Glomerular visceral epithelial cell (primary cell): ENCODE data around the gene C9.
"Not testable (repeated sequence)": the region's sequence is repeated elsewhere in the genome, so short reads cannot be mapped to it uniquely, and the experiment has no call there.

Source experiments
- DNase-seq: peaks from one replicate; pipeline ENCODE4 v3.0.0-alpha.2; 2016; ENCODE audit errors: extremely low spot score

Gene C9

DNA sequence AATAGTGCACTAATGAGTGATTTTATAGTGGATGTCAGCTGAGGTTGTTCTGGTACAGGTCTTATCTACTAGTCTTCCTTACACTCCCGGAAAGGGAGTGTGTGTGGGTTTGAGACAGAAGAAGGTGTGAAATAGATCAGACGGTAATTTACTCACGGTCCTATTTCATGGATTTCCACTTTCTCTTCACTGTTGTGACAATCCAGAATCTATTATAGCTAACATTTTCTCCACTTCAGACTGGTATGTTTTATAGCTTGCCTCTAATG lies 7.0 kb upstream of the C9 start:
- DNase-seq, result no peak

DNA sequence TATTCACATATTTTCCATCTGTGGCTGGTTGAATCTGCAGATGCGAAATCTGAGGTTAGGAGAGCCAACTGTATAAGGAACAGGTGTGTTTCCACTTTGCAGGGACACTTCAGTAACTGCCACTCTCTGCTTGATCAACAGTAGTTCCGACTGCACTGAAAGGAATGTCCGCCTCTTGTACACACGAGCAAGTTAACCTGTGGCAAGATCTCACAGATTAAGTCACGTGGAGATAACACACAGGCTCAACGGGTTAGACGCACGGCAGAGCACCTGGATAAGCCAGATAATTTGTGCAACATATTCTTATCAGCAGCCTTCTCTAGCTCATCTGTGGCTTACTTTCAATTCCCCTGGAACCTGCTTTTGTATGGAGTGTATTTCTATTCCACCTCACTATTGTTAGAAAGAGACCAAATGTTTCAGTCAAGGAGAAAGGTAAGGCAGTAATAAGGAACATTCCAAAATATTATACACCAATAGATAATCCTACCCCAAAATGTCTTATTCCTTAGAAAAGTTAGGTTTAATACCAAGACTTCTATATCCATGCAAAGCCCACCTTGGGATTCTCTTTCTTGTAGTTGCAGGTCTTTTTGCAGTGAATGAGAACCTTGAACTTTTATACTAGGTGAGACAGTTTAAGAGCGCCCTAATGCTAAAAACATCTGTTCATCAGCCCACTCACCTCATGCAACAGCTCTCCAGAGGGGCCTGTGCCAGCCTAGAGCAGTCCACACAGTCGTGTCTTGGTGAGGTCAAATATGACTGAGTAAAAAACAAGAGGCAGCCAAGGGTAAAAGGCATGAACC lies 6.5 kb upstream of the C9 start:
- DNase-seq, result no peak

DNA sequence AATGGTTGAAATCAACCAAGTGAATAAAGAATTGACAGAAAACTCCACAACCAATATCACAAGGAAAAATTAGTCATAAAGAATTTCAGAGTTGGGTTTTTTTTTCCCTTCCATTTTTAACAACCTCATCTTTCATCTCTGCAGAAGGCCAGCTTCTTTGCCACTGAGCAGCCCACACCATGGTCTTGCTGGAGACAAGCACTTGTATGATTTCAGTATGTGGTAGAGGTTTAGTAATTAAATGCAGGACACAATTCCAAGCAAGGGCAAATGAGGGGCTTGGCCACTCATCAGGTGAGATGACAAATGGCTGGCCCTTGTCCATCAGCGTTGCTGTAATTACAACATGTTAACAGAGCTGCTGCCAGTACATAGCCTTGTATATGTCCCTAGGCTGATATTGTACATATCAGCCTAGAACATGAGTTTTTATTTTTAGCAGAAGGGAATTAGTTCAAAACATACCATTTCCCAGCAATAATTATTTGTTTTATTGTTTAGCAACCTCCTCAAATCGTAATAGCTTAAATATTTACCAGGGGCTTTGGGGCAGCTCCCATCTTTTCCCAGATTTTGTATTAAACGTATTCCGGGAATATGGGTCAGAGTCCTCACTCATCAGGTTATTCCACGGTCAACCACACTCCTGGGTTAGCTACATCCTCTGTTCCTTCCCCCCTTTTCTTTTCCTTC lies 5.0 kb upstream of the C9 start:
- no peak for DNase-seq

DNA sequence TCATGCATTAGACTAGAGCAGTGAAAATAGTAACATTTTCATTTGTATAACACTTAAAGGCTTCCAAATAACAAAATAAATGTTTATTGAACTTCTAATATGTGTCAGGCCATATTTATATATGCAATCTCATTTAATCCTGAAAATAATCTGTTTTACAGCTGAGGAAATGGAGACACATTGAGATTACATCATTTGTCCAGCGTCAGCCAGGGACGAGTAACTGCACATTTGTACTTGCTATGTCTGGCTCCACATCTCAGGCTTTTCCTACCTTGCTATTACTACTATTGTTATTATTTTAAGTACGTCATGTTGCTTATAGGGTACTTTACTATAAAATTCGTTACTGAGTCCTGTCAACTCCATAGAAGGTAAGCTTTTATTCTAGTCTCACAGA lies 3.8 kb upstream of the C9 start:
- no peak for DNase-seq

DNA sequence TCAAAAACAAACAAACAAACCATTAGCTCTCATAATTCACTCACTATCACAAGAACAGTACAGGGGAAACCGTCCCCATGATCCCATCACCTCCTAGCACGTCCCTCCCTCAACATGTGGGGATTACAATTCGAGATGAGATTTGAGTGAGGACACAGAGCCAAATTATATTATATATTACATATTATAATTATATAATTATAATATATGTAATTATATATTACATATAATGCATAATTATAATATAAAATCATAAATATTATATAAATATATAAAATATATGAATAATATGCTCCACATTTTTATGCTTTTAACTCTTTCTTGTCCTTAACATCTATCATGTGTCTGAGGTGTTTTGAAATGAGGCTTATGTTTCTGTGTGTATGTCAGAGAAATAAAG lies 3.4 kb upstream of the C9 start:
- DNase-seq, result no peak

DNA sequence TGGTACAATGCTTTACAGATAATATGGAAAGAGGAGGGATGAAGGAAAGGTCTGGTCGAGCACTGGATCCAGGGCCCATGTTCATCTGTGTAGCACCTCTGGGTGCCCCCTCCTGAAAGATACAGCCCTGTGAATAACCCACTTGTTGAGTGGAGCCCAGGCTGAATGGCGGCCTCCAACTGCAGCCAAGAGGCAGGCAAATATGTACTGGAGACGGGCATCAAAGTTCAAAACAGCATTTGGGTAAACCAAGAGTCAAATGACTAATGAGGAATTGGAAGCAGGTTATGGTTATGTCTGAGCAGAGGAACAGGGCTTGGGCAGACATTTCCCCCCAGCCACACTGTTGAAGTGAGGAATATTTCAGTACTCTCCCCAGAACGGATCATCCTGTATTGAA lies 1.1 kb downstream of the C9 start:
- no peak for DNase-seq

DNA sequence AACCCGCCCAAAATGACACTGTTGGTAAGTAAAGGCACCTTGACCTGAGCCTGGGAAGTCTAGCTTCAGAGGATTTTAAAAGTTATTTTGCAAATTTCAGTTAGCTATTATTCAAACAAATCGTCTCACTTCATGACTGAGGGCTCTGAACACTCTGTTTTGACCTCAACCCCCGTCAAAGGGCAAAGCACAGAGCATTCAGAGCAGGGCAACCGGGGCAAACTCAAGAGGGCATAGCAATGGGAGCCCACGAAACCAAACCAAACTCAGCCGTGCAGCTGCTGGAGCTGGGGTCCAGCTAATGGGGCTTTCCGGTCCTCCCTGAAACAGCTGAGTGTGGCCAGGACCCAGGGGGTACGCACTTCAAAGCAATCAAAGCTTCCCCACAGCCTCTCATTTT lies 1.6 kb downstream of the C9 start:
- no peak for DNase-seq

DNA sequence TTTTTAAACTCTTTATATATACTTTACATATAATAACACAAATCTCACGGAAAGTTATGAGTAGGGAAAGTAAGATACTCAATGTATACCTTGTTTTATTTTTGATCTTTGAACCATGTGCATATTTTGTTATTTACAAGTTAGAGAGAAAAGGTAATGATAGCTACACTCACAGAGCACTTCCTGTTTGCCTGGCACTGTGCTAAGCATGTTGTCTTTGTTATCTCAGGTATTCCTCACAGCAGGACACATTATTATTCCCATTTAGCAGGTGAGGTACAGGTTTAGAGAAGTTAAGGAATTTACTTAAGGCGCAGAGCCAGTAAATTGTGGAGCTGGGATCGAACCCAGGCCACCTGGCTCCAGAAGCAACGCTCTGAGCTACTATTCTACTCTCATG lies 3.0 kb downstream of the C9 start:
- DNase-seq, result no peak

DNA sequence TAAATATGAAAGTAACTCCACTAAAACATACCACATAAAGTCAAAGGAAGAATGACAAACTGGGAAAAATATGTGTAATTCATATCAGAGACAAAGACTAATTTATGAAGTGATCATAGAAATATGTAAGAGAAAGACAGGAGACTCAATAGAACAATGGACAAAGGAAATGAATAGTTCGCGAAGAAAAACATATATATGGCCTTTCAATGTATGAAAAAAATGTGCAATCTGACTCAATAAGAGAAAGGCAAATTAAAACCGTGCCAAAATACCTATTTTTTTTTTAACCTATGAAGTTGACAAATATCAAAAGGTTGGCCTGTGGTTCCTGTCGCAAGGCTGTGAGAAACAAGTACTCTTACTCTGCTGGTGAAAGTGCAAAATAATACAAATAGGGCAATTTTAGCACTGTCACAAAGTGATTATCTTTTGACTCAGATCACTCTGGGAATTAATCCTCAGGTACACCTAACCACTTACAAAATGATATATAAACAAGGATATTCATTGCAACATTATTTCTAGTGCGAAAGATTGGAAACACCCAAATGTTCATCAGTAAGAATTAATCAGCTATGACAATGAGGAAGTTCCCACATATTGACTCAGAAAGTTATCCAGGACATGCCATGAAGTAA lies 3.7 kb downstream of the C9 start:
- DNase-seq, result no peak

DNA sequence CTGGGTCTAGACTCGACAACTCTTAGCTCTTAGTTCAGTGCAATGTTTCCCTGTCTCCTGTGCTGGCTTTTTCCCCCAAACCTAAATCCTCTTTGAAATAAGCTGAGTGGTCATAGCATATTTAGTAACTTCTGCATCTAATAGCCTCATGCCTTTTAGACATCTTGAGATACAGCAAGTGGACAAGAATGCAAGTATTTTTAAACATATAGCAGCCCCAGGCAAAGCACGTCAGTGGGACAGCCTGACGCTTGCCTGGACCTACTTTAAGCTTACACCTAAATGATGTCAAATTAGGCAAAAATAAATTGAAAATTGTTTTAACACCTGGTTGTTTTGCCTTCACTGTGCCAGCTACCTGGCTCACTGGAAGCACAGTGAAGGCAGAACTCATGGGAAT lies 8.0 kb downstream of the C9 start:
- no peak for DNase-seq

DNA sequence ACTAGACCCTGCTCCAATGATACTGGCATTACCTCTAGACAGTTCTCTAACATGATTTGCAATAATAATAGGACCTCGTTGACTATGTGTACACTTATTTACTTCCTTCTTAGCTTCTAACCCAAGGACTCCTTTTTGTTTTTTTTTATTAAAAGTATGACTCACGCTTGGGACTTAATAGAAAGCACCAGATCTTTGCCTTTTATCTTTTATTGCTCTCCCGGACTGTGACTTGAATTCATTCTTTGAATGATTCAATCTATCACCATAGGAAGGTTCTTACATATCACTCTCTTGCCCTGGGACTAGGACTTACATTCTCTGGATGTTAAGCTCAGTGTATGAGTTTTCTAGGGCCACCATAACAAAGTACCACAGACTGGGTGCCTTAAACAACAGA lies 9.0 kb downstream of the C9 start:
- no peak for DNase-seq

DNA sequence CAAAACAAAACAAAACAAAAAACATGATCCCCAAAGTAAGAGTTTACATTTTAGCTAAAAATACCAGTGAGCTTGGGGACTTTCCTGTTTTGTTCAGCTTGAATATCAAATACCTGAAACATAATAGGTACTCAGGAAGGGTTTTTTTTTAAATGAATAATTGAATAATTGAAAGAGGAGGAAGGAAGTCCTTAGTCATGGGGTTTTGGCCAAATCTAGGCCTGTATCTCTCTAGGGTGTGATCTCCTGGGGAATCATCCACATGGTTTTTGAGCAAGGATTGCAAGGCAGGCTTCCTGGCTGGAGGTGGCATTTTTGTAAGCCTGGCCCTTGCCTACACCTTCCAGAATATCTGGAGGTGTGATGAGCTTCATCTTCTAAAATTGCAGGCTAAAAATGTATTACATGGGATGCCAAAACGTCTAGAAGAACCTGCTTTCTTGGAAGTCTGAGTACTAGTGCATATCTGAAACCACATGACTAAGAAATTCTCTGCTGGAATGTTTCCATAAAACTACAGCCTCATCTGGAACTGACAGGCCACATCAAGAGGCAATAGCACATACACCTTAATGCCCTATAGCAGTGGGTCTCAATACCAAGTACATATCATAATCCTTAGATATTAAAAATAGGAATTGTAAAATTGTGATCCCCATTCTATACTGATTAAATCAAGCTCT lies 10.4 kb downstream of the C9 start:
- no peak for DNase-seq

DNA sequence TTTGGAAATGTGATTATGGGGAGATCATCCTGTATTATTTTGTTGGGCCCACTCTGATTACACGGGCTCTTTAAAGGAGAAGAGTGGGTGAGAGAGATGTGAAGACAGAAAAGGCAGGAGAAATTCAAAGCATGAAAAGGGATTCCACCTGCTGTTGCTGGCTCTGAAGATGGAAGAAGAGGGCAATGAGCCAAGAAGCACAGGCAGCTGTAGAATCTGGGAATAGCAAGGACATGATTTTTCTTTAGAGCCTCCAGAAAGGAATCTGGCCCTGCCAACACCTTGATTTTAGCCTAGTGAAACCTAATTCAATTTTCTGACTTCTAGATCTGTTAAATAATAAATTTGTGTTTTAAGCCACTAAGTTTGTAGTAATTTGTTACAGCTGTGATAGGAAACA lies 11.3 kb downstream of the C9 start:
- no peak for DNase-seq

DNA sequence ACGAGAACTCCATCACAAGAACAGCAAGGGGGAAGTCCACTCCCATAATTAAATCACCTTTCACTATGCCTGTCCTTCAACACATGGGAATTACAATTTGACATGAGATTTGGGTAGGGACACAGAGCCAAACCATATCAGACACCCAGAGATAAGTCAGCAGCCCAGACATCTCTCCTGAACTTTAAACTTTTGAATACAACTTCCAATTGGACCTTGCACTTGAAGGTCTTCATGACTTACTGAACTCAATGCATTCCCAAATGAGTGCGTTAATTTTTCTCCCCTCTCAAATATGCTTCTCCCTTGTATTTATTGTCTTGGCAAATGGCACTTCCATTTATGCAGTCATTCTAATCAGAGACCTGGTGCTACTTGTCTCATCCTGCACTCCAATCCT lies 12.1 kb downstream of the C9 start:
- DNase-seq, result no peak

DNA sequence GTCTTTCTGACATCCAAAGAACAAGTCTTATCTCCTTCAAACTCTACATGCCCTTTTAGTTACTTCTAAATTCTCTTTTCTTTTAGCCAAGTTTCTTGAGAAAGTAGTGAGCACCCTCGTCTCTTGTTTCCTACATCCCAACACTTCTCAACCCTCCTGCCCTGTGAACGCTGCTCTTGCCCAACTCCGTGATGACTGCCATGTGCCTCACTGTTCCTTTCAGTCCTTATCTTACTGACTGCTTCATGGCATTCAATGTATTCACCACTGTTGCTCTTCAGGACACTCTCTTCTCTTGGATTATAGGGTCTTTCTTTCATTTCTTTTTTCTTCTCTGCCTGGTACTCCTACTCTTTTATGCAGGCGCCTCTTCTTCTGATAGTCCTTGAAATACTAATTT lies 14.8 kb downstream of the C9 start:
- no peak for DNase-seq

DNA sequence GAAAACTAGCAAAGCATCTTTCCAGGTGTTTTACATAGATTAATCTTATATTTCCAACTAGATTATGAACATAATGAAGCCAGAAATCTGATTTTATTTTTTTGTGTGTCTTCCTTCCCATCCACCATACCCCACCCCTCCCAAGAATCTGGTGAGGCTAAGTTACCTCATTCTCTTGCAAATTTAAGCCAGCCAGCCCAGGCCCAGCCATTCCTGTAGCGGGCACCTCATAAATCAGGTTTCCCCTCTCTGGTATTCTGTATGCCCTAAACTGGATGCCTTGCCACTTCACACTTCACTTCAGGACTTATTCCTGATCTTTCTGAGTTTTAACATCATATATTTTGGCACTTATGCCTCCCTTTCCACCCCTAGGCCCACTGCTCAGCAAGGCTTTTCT lies 21.8 kb downstream of the C9 start:
- DNase-seq, result no peak

DNA sequence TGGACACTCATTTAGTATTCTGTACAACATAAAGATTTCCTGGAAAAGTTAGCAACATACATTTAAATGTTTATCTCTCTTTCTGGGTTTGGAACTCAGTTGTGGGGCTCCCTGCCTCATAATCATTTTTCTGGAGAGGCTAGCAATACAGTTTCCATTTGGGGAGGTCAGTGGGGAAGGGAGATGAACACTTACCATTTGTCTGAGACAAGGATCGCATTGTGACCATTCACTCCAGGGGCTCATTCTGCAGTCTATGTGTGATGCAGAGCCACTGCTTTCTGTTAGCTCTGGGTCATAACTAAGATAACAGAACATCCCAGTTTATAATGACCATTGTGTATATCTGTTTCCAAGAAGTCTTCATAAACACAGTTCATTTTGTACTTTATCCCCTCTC lies 22.4 kb downstream of the C9 start:
- DNase-seq, result no peak

DNA sequence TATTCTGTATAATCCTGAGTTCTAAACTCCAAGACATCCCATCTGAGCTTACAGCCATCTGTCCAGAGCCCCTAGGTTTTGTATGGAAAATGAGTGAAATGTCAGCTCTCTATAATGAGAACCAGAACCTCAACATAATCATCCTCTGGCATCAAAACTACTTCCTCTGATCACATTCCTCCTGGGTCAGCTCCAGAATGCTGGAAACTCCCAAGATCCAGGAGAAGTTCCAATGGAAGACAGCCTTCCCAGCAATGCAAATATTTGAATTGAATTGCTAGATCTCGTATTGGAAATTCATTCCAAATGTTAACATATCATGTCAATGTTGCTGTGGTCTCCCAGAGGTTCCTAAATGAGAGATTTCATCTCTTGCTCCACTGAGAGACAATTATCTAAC lies 23.8 kb downstream of the C9 start:
- no peak for DNase-seq

DNA sequence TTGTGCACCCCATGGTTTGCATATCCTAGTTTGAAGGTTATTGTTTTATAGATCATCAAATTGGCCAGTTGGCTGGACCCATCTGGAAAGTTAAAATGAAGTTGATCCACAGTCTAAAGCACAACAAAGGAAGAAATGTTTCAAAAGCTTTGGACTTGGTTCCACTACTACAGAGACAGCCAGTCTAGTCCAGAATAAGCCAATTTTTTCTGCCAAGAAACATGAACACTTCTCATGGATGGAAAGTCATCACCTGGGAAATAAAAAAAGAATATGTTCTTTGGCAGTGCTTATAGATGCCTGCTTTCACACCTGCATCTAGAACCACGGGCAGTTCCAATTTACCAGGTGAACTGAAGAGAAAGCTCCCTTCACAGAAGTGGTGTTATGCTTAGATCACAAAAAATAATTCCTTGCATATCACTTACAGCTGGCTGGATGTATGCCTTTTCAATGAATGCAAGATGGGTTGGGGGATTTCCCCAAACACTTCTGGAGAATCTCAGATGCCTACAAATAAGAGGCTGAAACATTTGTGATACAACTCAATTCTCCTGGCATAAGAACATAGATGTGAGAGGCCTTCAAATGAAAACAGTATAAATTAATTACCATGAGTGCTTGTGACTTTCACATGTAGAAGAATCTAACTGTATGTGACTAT lies 26.9 kb downstream of the C9 start:
- no peak for DNase-seq

DNA sequence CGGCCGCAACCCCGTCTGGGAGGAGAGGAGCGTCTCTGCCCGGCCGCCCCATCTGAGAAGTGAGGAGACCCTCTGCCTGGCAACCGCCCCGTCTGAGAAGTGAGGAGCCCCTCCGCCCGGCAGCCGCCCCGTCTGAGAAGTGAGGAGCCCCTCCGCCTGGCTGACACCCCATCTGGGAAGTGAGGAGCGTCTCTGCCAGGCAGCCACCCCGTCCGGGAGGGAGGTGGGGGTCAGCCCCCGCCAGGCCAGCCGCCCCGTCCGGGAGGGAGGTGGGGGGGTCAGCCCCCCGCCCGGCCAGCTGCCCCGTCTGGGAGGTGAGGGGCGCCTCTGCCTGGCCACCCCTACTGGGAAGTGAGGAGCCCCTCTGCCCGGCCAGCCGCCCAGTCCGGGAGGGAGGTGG lies 30.0 kb downstream of the C9 start:
- not testable (repeated sequence) for DNase-seq

DNA sequence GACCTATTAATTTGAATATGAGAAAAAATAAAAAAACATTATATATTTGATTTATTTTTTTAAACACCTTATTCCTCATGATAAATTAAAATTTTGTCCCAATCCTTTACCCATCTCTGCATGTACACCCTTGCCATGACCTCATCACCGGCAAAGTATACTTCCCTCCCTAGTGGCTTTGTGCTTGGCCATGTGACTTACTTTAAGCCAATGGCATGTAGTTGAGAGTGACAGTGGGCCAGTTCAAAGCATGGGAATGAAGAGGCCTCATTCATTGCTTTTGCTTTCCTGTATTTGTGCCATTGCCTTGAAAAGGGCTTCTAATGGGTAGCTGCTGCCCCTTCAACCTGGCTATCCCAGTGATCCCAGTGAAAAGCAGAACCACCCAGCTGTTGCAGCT lies 31.2 kb downstream of the C9 start:
- no peak for DNase-seq

DNA sequence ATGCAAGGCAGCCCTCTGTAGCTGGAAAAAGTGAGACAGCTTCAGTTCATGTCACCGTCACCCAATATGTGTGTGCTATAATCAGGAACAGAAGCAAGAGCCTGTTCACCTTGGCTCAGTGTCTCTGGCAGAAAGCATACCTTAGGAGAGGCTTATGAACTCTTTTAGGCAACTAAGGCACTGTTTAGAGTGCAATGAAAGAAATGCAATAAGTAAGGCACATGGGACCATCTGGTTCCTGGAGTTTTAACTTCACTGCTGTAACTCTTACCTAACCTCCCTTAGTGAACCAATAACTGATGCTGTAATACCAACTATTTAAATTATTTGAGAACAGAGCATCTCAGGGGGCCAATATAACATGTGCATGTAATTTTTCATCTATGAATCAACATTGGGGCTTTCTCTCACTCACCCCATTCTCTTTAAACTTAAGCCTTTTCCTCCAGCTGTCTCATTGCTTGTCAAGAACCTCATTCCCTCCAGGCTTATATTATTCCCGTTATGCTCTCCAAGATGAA lies 32.4 kb downstream of the C9 start:
- no peak for DNase-seq
